H1 (cell line): ENCODE measurements around the gene RNF208. TPM values are rescaled to one million over a fixed set of nuclear protein-coding genes. Genes with fewer than 3 reads are reported as not detected.

Experiments used
- CTCF ChIA-PET: fragments of 300-600 bp; sonication (Branson Sonifier 250); formaldehyde crosslinking; loops from one replicate; lab custom pipeline; 2021; ENCODE audit not compliant: partially characterized antibody; lab: Charles Lee
- POLR2A ChIA-PET: fragments of 300-600 bp; sonication (Branson Sonifier 250); formaldehyde crosslinking; loops from one replicate; lab custom pipeline; 2021; ENCODE audit warnings: inconsistent platforms; ENCODE audit not compliant: partially characterized antibody; lab: Charles Lee
- DNase-seq, 2 experiments: peaks; one replicate each; pipeline versions ENCODE4 v3.0.0 to v3.0.0-alpha.2; 2010 to 2022; ENCODE audit warnings: low spot score in 2 of 2, low read depth in 1 of 2, mixed read lengths in 1 of 2
- FAIRE-seq: peaks from 2 replicates; lab custom pipeline; 2011; peaks lifted over from hg19 to GRCh38; lab: Jason Lieb, UNC
- H2AFZ ChIP-seq: 2 replicates; pipeline ENCODE4 v1.8.1; 2012; ENCODE audit warnings: low read length, inconsistent platforms
- H2AK5ac ChIP-seq: 2 replicates; pipeline ENCODE4 v1.6.1; 2013; ENCODE audit warnings: low read depth, low read length
- H2BK120ac ChIP-seq: replicated peaks from 2 replicates; pipeline ENCODE3; 2013; ENCODE audit warnings: low read depth, low read length, inconsistent platforms
- H2BK12ac ChIP-seq: 2 replicates; pipeline ENCODE4 v1.6.1; 2013; ENCODE audit warnings: low read depth, low read length
- H2BK15ac ChIP-seq: 2 replicates; pipeline ENCODE4 v1.6.1; 2013; ENCODE audit warnings: low read length
- H2BK20ac ChIP-seq: 2 replicates; pipeline ENCODE4 v1.6.1; 2013; ENCODE audit warnings: low read length
- H2BK5ac ChIP-seq: 2 replicates; pipeline ENCODE4 v1.6.1; 2013; ENCODE audit warnings: low read depth, low read length
- H3K14ac ChIP-seq: 2 replicates; pipeline ENCODE4 v1.6.1; 2013; ENCODE audit warnings: inconsistent platforms; ENCODE audit not compliant: insufficient read length
- H3K18ac ChIP-seq: 2 replicates; pipeline ENCODE4 v1.6.1; 2013; ENCODE audit warnings: low read length; ENCODE audit errors: extremely low read depth
- H3K23ac ChIP-seq: 2 replicates; pipeline ENCODE4 v1.6.1; 2013; ENCODE audit warnings: inconsistent platforms; ENCODE audit not compliant: insufficient read length
- H3K23me2 ChIP-seq: 2 replicates; pipeline ENCODE4 v1.6.1; 2013; ENCODE audit warnings: low read depth, low read length
- H3K27ac ChIP-seq: 2 replicates; pipeline ENCODE4 v1.6.1; 2011; ENCODE audit warnings: low read depth, low read length, inconsistent platforms
- H3K27me3 ChIP-seq, 4 experiments: replicated peaks in 1 of 4; 1 replicate in 1 of 4; 2 replicates in 3 of 4; pipeline versions ENCODE4 v1.6.1 to v1.8.1; 2011 to 2013; ENCODE audit warnings: low read length in 3 of 4, mild to moderate bottlenecking in 3 of 4, inconsistent platforms in 2 of 4, mixed read lengths in 2 of 4, moderate library complexity in 1 of 4; ENCODE audit not compliant: control insufficient read depth in 3 of 4, insufficient read depth in 3 of 4; ENCODE audit errors: extremely low read depth in 1 of 4
- H3K36me3 ChIP-seq, 4 experiments: 2 replicates each; pipeline versions ENCODE4 v1.6.1 to v1.8.1; 2011 to 2013; ENCODE audit warnings: mild to moderate bottlenecking in 4 of 4, low read length in 3 of 4, moderate library complexity in 2 of 4, control low read depth in 1 of 4, inconsistent platforms in 1 of 4; ENCODE audit not compliant: insufficient read depth in 4 of 4, control insufficient read depth in 2 of 4
- H3K4ac ChIP-seq: replicated peaks from 2 replicates; pipeline ENCODE3; 2013; ENCODE audit warnings: low read length, low read depth, mixed read lengths, inconsistent platforms; ENCODE audit not compliant: insufficient read length
- H3K4me1 ChIP-seq, 4 experiments: replicated peaks in 1 of 4; 1 replicate in 1 of 4; 2 replicates in 3 of 4; pipeline versions ENCODE4 v1.6.1 to v1.8.1; 2011 to 2013; ENCODE audit warnings: low read length in 3 of 4, inconsistent platforms in 2 of 4, mixed read lengths in 1 of 4; ENCODE audit not compliant: insufficient read depth in 4 of 4, control insufficient read depth in 3 of 4
- H3K4me2 ChIP-seq, 2 experiments: 2 replicates each; pipeline versions ENCODE4 v1.6.1 to v1.8.1; 2011 to 2013; ENCODE audit warnings: low read depth in 2 of 2, low read length in 2 of 2, control low read depth in 1 of 2, inconsistent platforms in 1 of 2, mild to moderate bottlenecking in 1 of 2; ENCODE audit not compliant: insufficient read depth in 1 of 2
- H3K4me3 ChIP-seq, 4 experiments: fragments of 200-600, 300-600 bp in 1 of 4; sonication (generic), shearing (Covaris generic), sonication (Bioruptor Twin) in 1 of 4; 2 replicates each; pipeline versions ENCODE4 v1.5.1 to v1.8.1; 2011 to 2016; ENCODE audit warnings: low read length in 4 of 4, low read depth in 3 of 4, control low read depth in 2 of 4, inconsistent platforms in 2 of 4, mild to moderate bottlenecking in 2 of 4, mixed read lengths in 1 of 4, moderate library complexity in 1 of 4; ENCODE audit not compliant: insufficient read depth in 2 of 4; ENCODE audit errors: extremely low read depth in 1 of 4
- H3K56ac ChIP-seq: replicated peaks from 2 replicates; pipeline ENCODE3; 2013; ENCODE audit warnings: low read depth, mild to moderate bottlenecking, mixed read lengths, low read length, inconsistent platforms; ENCODE audit not compliant: insufficient read length
- H3K79me1 ChIP-seq: 2 replicates; pipeline ENCODE4 v1.6.1; 2013; ENCODE audit warnings: low read depth, low read length, control low read depth
- H3K79me2 ChIP-seq, 2 experiments: 2 replicates each; pipeline versions ENCODE4 v1.6.1 to v1.8.1; 2012 to 2013; ENCODE audit warnings: low read length in 2 of 2, mild to moderate bottlenecking in 2 of 2, inconsistent platforms in 1 of 2; ENCODE audit not compliant: insufficient read depth in 2 of 2, control insufficient read depth in 1 of 2
- H3K9ac ChIP-seq, 4 experiments: replicated peaks in 1 of 4; 1 replicate in 1 of 4; 2 replicates in 3 of 4; pipeline versions ENCODE4 v1.6.1 to v1.8.1; 2011 to 2013; ENCODE audit warnings: low read depth in 3 of 4, low read length in 3 of 4, control low read depth in 2 of 4, mild to moderate bottlenecking in 2 of 4, moderate library complexity in 2 of 4, inconsistent platforms in 1 of 4; ENCODE audit errors: extremely low read depth in 1 of 4
- H3K9me3 ChIP-seq, 2 experiments: 2 replicates each; pipeline versions ENCODE4 v1.6.1 to v1.8.1; 2012 to 2013; ENCODE audit warnings: mild to moderate bottlenecking in 2 of 2, moderate library complexity in 2 of 2, control low read depth in 1 of 2, inconsistent platforms in 1 of 2, low read depth in 1 of 2, low read length in 1 of 2, mixed read lengths in 1 of 2; ENCODE audit not compliant: insufficient read depth in 2 of 2
- H4K20me1 ChIP-seq, 2 experiments: replicated peaks in 1 of 2; 2 replicates each; pipeline versions ENCODE3 to v1.8.1; 2011 to 2013; ENCODE audit warnings: inconsistent platforms in 2 of 2, low read length in 2 of 2, mild to moderate bottlenecking in 1 of 2; ENCODE audit not compliant: insufficient read depth in 2 of 2, control insufficient read depth in 1 of 2
- H4K5ac ChIP-seq: 2 replicates; pipeline ENCODE4 v1.6.1; 2013; ENCODE audit warnings: low read length, low read depth, mixed read lengths, inconsistent platforms; ENCODE audit not compliant: insufficient read length
- H4K8ac ChIP-seq: 2 replicates; pipeline ENCODE4 v1.8.0; 2013; ENCODE audit warnings: mild to moderate bottlenecking, moderate library complexity, low read length, inconsistent platforms; ENCODE audit not compliant: insufficient read depth; ENCODE audit errors: extremely low read depth
- H4K91ac ChIP-seq: replicated peaks from 2 replicates; pipeline ENCODE3; 2013; ENCODE audit warnings: low read length, mixed read lengths, inconsistent platforms; ENCODE audit not compliant: insufficient read length
- ASH2L ChIP-seq: fragments of 200-600, 300-600 bp; sonication (generic); IDR thresholded peaks from one replicate; pipeline ENCODE4 v1.7.1; 2017; ENCODE audit warnings: low read length
- CEBPB ChIP-seq: IDR thresholded peaks from 2 replicates; pipeline ENCODE4 v1.6.1; 2012; ENCODE audit warnings: low read depth, low read length
- CHD2 ChIP-seq: IDR thresholded peaks from 2 replicates; pipeline ENCODE4 v1.6.1; 2012; ENCODE audit warnings: low read length, improper control_type of control experiment
- CREB1 ChIP-seq: IDR thresholded peaks from 2 replicates; pipeline ENCODE4 v1.6.1; 2012; ENCODE audit warnings: inconsistent platforms
- HDAC2 ChIP-seq, 2 experiments: fragments of 300-600 bp in 1 of 2; sonication (generic) in 1 of 2; IDR thresholded peaks; 2 replicates each; pipeline ENCODE4 v1.6.1; 2011 to 2012; ENCODE audit warnings: low read depth in 2 of 2, low read length in 2 of 2, mild to moderate bottlenecking in 2 of 2, moderate library complexity in 2 of 2, borderline replicate concordance in 1 of 2, inconsistent platforms in 1 of 2
- KDM5A ChIP-seq: fragments of 200-600 bp; IDR thresholded peaks from 2 replicates; pipeline ENCODE4 v1.7.1; 2012; ENCODE audit warnings: mild to moderate bottlenecking, low read length, inconsistent platforms, mixed read lengths
- NANOG ChIP-seq: IDR thresholded peaks from 2 replicates; pipeline ENCODE4 v1.6.1; 2011; ENCODE audit warnings: low read length, low read depth, mild to moderate bottlenecking, inconsistent platforms; ENCODE audit not compliant: insufficient read depth, poor library complexity, severe bottlenecking
- RBBP5 ChIP-seq: IDR thresholded peaks from 2 replicates; pipeline ENCODE4 v1.7.1; 2012; ENCODE audit warnings: low read depth, mild to moderate bottlenecking, inconsistent platforms, low read length, moderate library complexity, borderline replicate concordance
- RFX5 ChIP-seq: IDR thresholded peaks from 2 replicates; pipeline ENCODE4 v1.6.1; 2011; ENCODE audit warnings: low read depth, low read length, improper control_type of control experiment, borderline replicate concordance
- SRF ChIP-seq: IDR thresholded peaks from 2 replicates; pipeline ENCODE4 v1.6.1; 2011; ENCODE audit warnings: mild to moderate bottlenecking, low read depth, low read length, moderate library complexity
- TCF12 ChIP-seq: IDR thresholded peaks from 2 replicates; pipeline ENCODE4 v1.6.1; 2011; ENCODE audit warnings: low read depth, mild to moderate bottlenecking, low read length
- WGBS, 2 experiments: shearing (Covaris generic) in 1 of 2; methylation state at CpG; one replicate each; pipeline versions ENCODE4 v1.1.6 to v1.1.7; 2013 to 2015; ENCODE audit warnings: low lambda C conversion rate in 2 of 2, mixed read lengths in 2 of 2, inconsistent platforms in 1 of 2, low coverage in 1 of 2, missing lambda C conversion rate in 1 of 2; ENCODE audit not compliant: insufficient replicate concordance in 2 of 2, insufficient coverage in 1 of 2, insufficient read length in 1 of 2; ENCODE audit errors: extremely low coverage in 1 of 2, missing lambda C conversion rate in 1 of 2; 5-methylcytosine and 5-hydroxymethylcytosine counted together
- polyA plus RNA-seq, 7 experiments: library from polyadenylated mRNA; depleted of rRNA in 3 of 7; stranded (reverse) in 5 of 7; unstranded in 2 of 7; fragments of >200 nt in 5 of 7; fragments of 200-250 nt in 2 of 7; gene quantifications; 1 replicate in 5 of 7; 2 replicates in 1 of 7; 4 replicates in 1 of 7; pipeline versions ENCODE4 v1.2.1 to v1.2.3, GENCODE V29; 2011 to 2013; ENCODE audit warnings: missing spikeins in 2 of 7, mixed read lengths in 2 of 7
- total RNA-seq: library from RNA; stranded (reverse); fragmentation: NEBNext Ultra II Directional; extraction: Animal tissue kit (Norgen Biotek cat#: 25700); gene quantifications from 2 replicates; pipeline ENCODE4 v1.2.1, GENCODE V29; 2021
- TF ChIP-seq, protein P1 (sequence below): IDR thresholded peaks from 2 replicates; pipeline ENCODE4 v1.6.1; 2011; ENCODE audit warnings: low read depth, mild to moderate bottlenecking, low read length; ENCODE audit not compliant: insufficient read depth

Gene RNF208
- total and polyA plus RNA-seq, 2 of the 8 experiments (the other 6 are each of a cell fraction or from before 2014, with no cell fraction given): 2.7 to 7.7 TPM

DNA sequence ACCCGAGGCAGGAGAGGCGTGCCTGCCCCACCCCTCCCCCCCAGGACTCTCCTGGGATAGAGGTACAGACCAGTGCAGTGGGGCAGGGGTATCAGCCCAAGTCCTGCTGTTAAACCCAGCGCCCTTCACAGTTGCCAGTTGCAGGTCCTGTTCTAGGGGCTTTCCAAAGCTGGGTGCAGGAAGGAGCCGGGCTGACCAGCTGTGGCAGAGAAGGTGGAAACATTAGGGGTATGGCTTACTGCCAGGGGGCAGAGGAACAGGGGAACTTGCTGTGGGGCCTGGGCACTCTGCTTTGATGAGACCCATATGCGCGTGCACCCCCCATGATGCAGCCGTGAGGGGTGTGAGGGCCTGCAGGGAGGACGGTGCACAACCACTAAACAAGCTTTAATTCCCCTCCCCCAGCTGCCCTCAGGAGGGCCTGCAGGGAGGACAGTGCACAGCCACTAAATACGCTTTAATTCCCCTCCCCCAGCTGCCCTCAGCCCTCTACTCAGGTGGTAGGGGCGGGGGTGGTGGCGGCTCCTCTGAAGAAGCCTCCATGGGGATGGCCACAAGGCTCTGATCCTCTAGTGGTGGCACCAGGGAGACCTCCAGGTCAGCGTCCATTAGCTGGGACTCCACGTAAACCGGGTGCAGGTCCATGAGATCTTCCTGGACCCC lies 51.4 kb downstream of the RNF208 start:
- POLR2A ChIA-PET: interaction anchor here (0.7 to 3.3 kb wide), 7 partner anchors 13 to 71 kb away, joined by 3 to 14 read pairs (median 4); partner anchors contain the start of genes ANAPC2 and SSNA1
- H3K36me3 ChIP-seq: no peaks in the 10 kb centered on the region; a peak in 1 of 8 replicates
- TF ChIP-seq CREB1 (no peak), RFX5 (no peak), TCF12 (no peak), HDAC2 (IDR thresholded peaks at IDR 0.05; ENCODE audit: borderline replicate concordance in 1 of 2, low read depth in 2 of 2, low read length in 2 of 2) (no peak), NANOG (no peak), ASH2L (no peak), KDM5A (no peak), RBBP5 (no peak), SRF (no peak), CEBPB (no peak), CHD2 (no peak)
- TF ChIP-seq, protein P1, sequence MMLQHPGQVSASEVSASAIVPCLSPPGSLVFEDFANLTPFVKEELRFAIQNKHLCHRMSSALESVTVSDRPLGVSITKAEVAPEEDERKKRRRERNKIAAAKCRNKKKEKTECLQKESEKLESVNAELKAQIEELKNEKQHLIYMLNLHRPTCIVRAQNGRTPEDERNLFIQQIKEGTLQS: no peak

More for the DNA sequence above, 51.4 kb downstream of the RNF208 start:
- CTCF ChIA-PET: interaction anchor here (0.6 to 4.3 kb wide), 14 partner anchors 11 to 487 kb away, joined by 3 to 29 read pairs (median 4); partner anchors contain the start of genes ANAPC2, RNF224 and SSNA1
- H3K9ac ChIP-seq: no peak overlapping the region
- no peak overlapping the region for H2AFZ ChIP-seq
- H3K56ac ChIP-seq: no peak overlapping the region
- 0 out of 2 replicates have a peak overlapping the region, but pooled peaks have one; percentile 23 for H2BK12ac ChIP-seq
- no peak overlapping the region for H2BK5ac ChIP-seq
- H4K20me1 ChIP-seq: peaks cover 0 to 11% of the 10 kb centered on the region in 2 experiments
- DNase-seq (no peak), FAIRE-seq (no peak)
- H2BK15ac ChIP-seq: peak overlapping the region; percentile 88; the same call in 1 of the 2 replicates
- H2AK5ac ChIP-seq: no peak overlapping the region
- H2BK120ac ChIP-seq: no peak overlapping the region
- H3K4me2 ChIP-seq: peak overlapping the region; percentile 68 to 96
- no peak overlapping the region for H2BK20ac ChIP-seq
- H3K27me3 ChIP-seq: peaks cover 36 to 69% (median 58%) of the 10 kb centered on the region in 4 experiments
- H3K23me2 ChIP-seq: peaks cover 15% of the 10 kb centered on the region; the same call in 1 of the 2 replicates
- no peak overlapping the region for H3K14ac ChIP-seq
- peak overlapping the region in 1 of 4 experiments; percentile 65; a peak in 1 of 8 replicates for H3K4me3 ChIP-seq
- no peak overlapping the region for H3K27ac ChIP-seq
- no peak overlapping the region for H4K91ac ChIP-seq
- H3K4me1 ChIP-seq: peaks cover 0 to 24% (median 14%) of the 10 kb centered on the region in 4 experiments; a peak in 6 of 7 replicates
- no peak overlapping the region for H3K4ac ChIP-seq
- H3K9me3 ChIP-seq: no peaks in the 10 kb centered on the region
- H3K23ac ChIP-seq: no peak overlapping the region
- H4K8ac ChIP-seq: no peak overlapping the region
- H3K79me1 ChIP-seq: no peaks in the 10 kb centered on the region
- no peak overlapping the region for H4K5ac ChIP-seq
- 69% methylated on average over 10 of the region's 14 CpGs; no CpG with 5 or more reads in 1 of the 2 experiments for whole genome bisulfite sequencing, 2 experiments
- H3K18ac ChIP-seq: no peak overlapping the region
- no peaks in the 10 kb centered on the region for H3K79me2 ChIP-seq
